Stomach (tissue), 4 donors: ENCODE results near the gene MBIP.

Experiments used
- POLR2A ChIP-seq, 4 donors: fragments of 450-650 bp; IDR thresholded peaks; one replicate each; pipeline ENCODE4 v1.6.1; 2016; ENCODE audit warnings: antibody characterized with exemption in 4 of 4, control low read depth in 2 of 4, mild to moderate bottlenecking in 1 of 4, moderate library complexity in 1 of 4
- POLR2AphosphoS5 ChIP-seq, 3 donors: sonication (generic); formaldehyde crosslinking; IDR thresholded peaks; one replicate each; pipeline ENCODE4 v1.6.1; 2016; ENCODE audit warnings: antibody characterized with exemption in 3 of 3
- TF ChIP-seq, protein P1 (sequence below), 7 experiments: fragments of 450-650 bp in 4 of 7; fragments of 200-600 bp in 3 of 7; sonication (generic) in 3 of 7; IDR thresholded peaks; one replicate each; pipeline ENCODE4 v1.5.1; 2016 to 2019; ENCODE audit warnings: antibody characterized with exemption in 7 of 7, control low read depth in 2 of 7, mild to moderate bottlenecking in 1 of 7

DNA sequence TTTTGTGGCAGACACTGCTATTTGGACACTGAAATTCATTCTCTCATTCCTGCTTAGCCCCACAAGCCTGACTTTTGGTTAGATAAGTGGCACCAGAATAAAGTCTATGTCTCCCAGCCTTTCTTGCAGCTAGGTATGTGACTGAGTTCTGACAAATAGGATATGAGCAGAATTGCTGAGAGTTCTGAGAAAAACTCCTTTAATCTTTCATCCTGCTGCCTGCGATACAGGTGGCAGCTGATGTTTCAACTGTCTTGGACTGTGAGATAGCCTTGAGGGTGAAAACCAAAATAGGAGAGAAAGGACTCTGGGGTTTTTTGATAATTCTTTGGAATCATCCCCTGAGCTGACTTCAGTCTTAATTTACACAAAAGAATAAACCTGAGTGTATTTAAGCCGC lies 55.8 kb downstream of the MBIP start:
- TF ChIP-seq, protein P1, sequence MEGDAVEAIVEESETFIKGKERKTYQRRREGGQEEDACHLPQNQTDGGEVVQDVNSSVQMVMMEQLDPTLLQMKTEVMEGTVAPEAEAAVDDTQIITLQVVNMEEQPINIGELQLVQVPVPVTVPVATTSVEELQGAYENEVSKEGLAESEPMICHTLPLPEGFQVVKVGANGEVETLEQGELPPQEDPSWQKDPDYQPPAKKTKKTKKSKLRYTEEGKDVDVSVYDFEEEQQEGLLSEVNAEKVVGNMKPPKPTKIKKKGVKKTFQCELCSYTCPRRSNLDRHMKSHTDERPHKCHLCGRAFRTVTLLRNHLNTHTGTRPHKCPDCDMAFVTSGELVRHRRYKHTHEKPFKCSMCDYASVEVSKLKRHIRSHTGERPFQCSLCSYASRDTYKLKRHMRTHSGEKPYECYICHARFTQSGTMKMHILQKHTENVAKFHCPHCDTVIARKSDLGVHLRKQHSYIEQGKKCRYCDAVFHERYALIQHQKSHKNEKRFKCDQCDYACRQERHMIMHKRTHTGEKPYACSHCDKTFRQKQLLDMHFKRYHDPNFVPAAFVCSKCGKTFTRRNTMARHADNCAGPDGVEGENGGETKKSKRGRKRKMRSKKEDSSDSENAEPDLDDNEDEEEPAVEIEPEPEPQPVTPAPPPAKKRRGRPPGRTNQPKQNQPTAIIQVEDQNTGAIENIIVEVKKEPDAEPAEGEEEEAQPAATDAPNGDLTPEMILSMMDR (IDR thresholded peaks at IDR 0.05): no peak
- no peak for TF ChIP-seq POLR2AphosphoS5 (IDR thresholded peaks at IDR 0.05)
- no peak for TF ChIP-seq POLR2A (IDR thresholded peaks at IDR 0.05)
